Prostate gland (tissue), 2 donors: ENCODE data around the gene DFFB.

ENCODE experiments used
- CTCF ChIP-seq, 4 experiments: fragments of 200-600 bp in 2 of 4; fragments of 450-650 bp in 2 of 4; sonication (generic) in 2 of 4; IDR thresholded peaks; 1 replicate in 3 of 4; 2 replicates in 1 of 4; pipeline ENCODE4 v1.5.1; 2016 to 2019; ENCODE audit warnings: antibody characterized with exemption in 4 of 4, mild to moderate bottlenecking in 2 of 4, moderate library complexity in 2 of 4
- POLR2A ChIP-seq: fragments of 450-650 bp; IDR thresholded peaks from one replicate; pipeline ENCODE4 v1.6.1; 2016; ENCODE audit warnings: antibody characterized with exemption, mild to moderate bottlenecking

GRCh38 chr1:3885611-3886010, 28.3 kb downstream of the DFFB start:
- TF ChIP-seq CTCF (IDR thresholded peaks at IDR 0.05), result no peak
- no peak for TF ChIP-seq POLR2A
